HT1080 (cell line): ENCODE results near the gene SLC25A20. TPM values are rescaled to one million over a fixed set of nuclear protein-coding genes. Genes with fewer than 3 reads are reported as not detected.
A peak's percentile ranks its signal among the peaks of the same experiment; 100 is the strongest.
"Not testable (repeated sequence)": the region's sequence is repeated elsewhere in the genome, so short reads cannot be mapped to it uniquely, and the experiment has no call there.

Experiments used
- DNase-seq: peaks from one replicate; pipeline ENCODE4 v3.0.0-alpha.2; 2015; ENCODE audit warnings: low read depth
- polyA plus RNA-seq, 2 experiments: library from polyadenylated mRNA; depleted of rRNA; stranded (reverse); fragments of >200 nt; gene quantifications; 2 replicates each; pipeline ENCODE4 v1.2.3, GENCODE V29; 2015
- total RNA-seq: library from RNA; depleted of rRNA; stranded (reverse); fragments of >200 nt; shearing (Covaris generic); gene quantifications from 2 replicates; pipeline ENCODE4 v1.2.3, GENCODE V29; 2014; rRNA removed

SLC25A20 gene
- total RNA-seq = 14.4 and 19.8 TPM in 2 replicates
- 7.1 and 9.2 TPM in 2 replicates for polyA plus RNA-seq (2015; cell fraction: cytosol; rRNA removed)
- polyA plus RNA-seq (2015; cell fraction: nucleus; rRNA removed) = 7.3 and 9.4 TPM in 2 replicates

- peak; percentile 91 for DNase-seq
Observed at GRCh38 chr3:48898383-48899234, at the start of gene SLC25A20. SLC25A20 (minus strand) TSS chr3:48898882; CDS start chr3:48898794, 88 bp downstream.

GRCh38 chr3:48945891-48946549 lies 47.3 kb upstream of the SLC25A20 start:
- no peak for DNase-seq

GRCh38 chr3:48945432-48945831 lies 46.8 kb upstream of the SLC25A20 start:
- DNase-seq = no peak

GRCh38 chr3:48938689-48939088 lies 40.0 kb upstream of the SLC25A20 start:
- DNase-seq = no peak

- no peak for DNase-seq
Observed at GRCh38 chr3:48938156-48938555, 39.5 kb upstream of the SLC25A20 start.

- DNase-seq = no peak
Observed at GRCh38 chr3:48935530-48935929, 36.8 kb upstream of the SLC25A20 start.

GRCh38 chr3:48934333-48934991 lies 35.8 kb upstream of the SLC25A20 start:
- no peak for DNase-seq

- no peak for DNase-seq
Observed at GRCh38 chr3:48931944-48932580, 33.4 kb upstream of the SLC25A20 start.

- no peak for DNase-seq
Observed at GRCh38 chr3:48930590-48930989, 31.9 kb upstream of the SLC25A20 start.

GRCh38 chr3:48929358-48930035 lies 30.8 kb upstream of the SLC25A20 start:
- no peak for DNase-seq

- peak; percentile 51 for DNase-seq
Observed at GRCh38 chr3:48928679-48929078, 30.0 kb upstream of the SLC25A20 start.

- DNase-seq = no peak
Observed at GRCh38 chr3:48927928-48928327, 29.2 kb upstream of the SLC25A20 start.

GRCh38 chr3:48926425-48927392 lies 28.0 kb upstream of the SLC25A20 start:
- peak; percentile 24 for DNase-seq

GRCh38 chr3:48919215-48920138 lies 20.8 kb upstream of the SLC25A20 start:
- DNase-seq = peak; percentile 81

GRCh38 chr3:48918388-48919214 lies 19.9 kb upstream of the SLC25A20 start, which contains the start of gene ARIH2:
ARIH2 (plus strand) TSS chr3:48918842; CDS start chr3:48927559, 8,717 bp downstream.
- DNase-seq = peak; percentile 91

- DNase-seq = no peak
Observed at GRCh38 chr3:48915296-48915695, 16.6 kb upstream of the SLC25A20 start.

GRCh38 chr3:48907026-48907425 lies 8.3 kb upstream of the SLC25A20 start:
- not testable (repeated sequence) for DNase-seq
